GM12878 (cell line): Measurements from ENCODE around the gene CMSS1. TPM values are rescaled to one million over a fixed set of nuclear protein-coding genes. Genes with fewer than 3 reads are reported as not detected.

ENCODE experiments used
- ATAC-seq: fragments of 200-7000 bp; cut with Tn5 transposase; 3 replicates; pipeline ENCODE4 v1.9.1; 2020; ENCODE audit warnings: mild to moderate bottlenecking, moderate library complexity
- BruUV-seq: library from RNA; stranded (reverse); fragments of 400-500 nt; replicated peaks from 2 replicates; lab custom pipeline; 2021; lab: Mats Ljungman, UMichigan
- CTCF ChIA-PET: fragments of 300-600 bp; sonication (Branson Sonifier 250); formaldehyde crosslinking; extraction: SDS; loops from one replicate; lab custom pipeline; 2021; ENCODE audit warnings: inconsistent platforms; lab: Yijun Ruan, JAX
- POLR2A ChIA-PET: fragments of 350-600 bp; formaldehyde crosslinking; extraction: SDS; loops from one replicate; lab custom pipeline; 2021; ENCODE audit warnings: inconsistent platforms; lab: Charles Lee
- RAD21 ChIA-PET: fragments of 300-600 bp; sonication (Branson Sonifier 250); formaldehyde crosslinking; loops from one replicate; lab custom pipeline; 2023; ENCODE audit warnings: antibody characterized with exemption; ENCODE audit not compliant: unreplicated experiment; lab: Charles Lee
- SMC1A ChIA-PET: fragments of 300-600 bp; sonication (Branson Sonifier 250); formaldehyde crosslinking; loops from one replicate; lab custom pipeline; 2023; ENCODE audit not compliant: unreplicated experiment, uncharacterized antibody; lab: Charles Lee
- DNase-seq: peaks from one replicate; pipeline ENCODE4 v3.0.0-alpha.2; 2011; ENCODE audit warnings: low read depth, low spot score
- FAIRE-seq: peaks from 3 replicates; lab custom pipeline; 2011; peaks lifted over from hg19 to GRCh38; lab: Jason Lieb, UNC
- H2AFZ ChIP-seq: 2 replicates; pipeline ENCODE4 v1.6.0; 2011; ENCODE audit warnings: low read depth, low read length, control low read depth; ENCODE audit not compliant: control insufficient read depth
- H3K27ac ChIP-seq: 2 replicates; pipeline ENCODE4 v1.5.1; 2011; ENCODE audit warnings: control low read depth; ENCODE audit not compliant: control insufficient read depth, insufficient read depth
- H3K27me3 ChIP-seq, 2 experiments: replicated peaks in 1 of 2; 2 replicates each; pipeline versions ENCODE4 v1.6.0 to v1.6.1; 2011; ENCODE audit warnings: low read length in 1 of 2; ENCODE audit not compliant: control insufficient read depth in 2 of 2, insufficient read depth in 2 of 2
- H3K36me3 ChIP-seq, 2 experiments: 2 replicates each; pipeline ENCODE4 v1.5.1; 2011; ENCODE audit warnings: low read length in 1 of 2; ENCODE audit not compliant: control insufficient read depth in 2 of 2, insufficient read depth in 2 of 2
- H3K4me1 ChIP-seq: 2 replicates; pipeline ENCODE4 v1.6.1; 2011; ENCODE audit warnings: mild to moderate bottlenecking, low read length, moderate library complexity, mixed read lengths; ENCODE audit not compliant: control insufficient read depth, insufficient read depth
- H3K4me2 ChIP-seq: 2 replicates; pipeline ENCODE4 v1.6.0; 2011; ENCODE audit warnings: control low read depth; ENCODE audit not compliant: control insufficient read depth, insufficient read depth
- H3K4me3 ChIP-seq: fragments of 200-600 bp; sonication (generic); 2 replicates; pipeline ENCODE4 v1.5.1; 2016
- H3K79me2 ChIP-seq: 2 replicates; pipeline ENCODE4 v1.6.0; 2011; ENCODE audit warnings: low read length; ENCODE audit not compliant: control insufficient read depth, insufficient read depth
- H3K9ac ChIP-seq: 2 replicates; pipeline ENCODE4 v1.8.0; 2011; ENCODE audit warnings: low read length, control low read depth, mixed read lengths; ENCODE audit not compliant: control insufficient read depth, insufficient read depth
- H3K9me3 ChIP-seq: replicated peaks from 3 replicates; pipeline ENCODE4 v1.5.1; 2011; ENCODE audit warnings: mild to moderate bottlenecking, low read length; ENCODE audit not compliant: control insufficient read depth, insufficient read depth
- H4K20me1 ChIP-seq: 2 replicates; pipeline ENCODE4 v1.6.0; 2011; ENCODE audit not compliant: control insufficient read depth, insufficient read depth
- GABPA ChIP-seq: IDR thresholded peaks from 2 replicates; pipeline ENCODE4 v1.6.1; 2014; ENCODE audit warnings: antibody characterized with exemption, low read depth, mild to moderate bottlenecking, inconsistent platforms
- HCFC1 ChIP-seq: fragments of 150-350 bp; IDR thresholded peaks from 2 replicates; pipeline ENCODE4 v1.6.1; 2014; ENCODE audit warnings: low read length
- SMC3 ChIP-seq: IDR thresholded peaks from 2 replicates; pipeline ENCODE4 v1.6.1; 2011; ENCODE audit warnings: low read length, improper control_type of control experiment, borderline replicate concordance
- WGBS: methylation state at CpG from one replicate; pipeline ENCODE4 v1.1.6; 2016; ENCODE audit warnings: low lambda C conversion rate; ENCODE audit not compliant: insufficient replicate concordance, insufficient coverage; ENCODE audit errors: missing lambda C conversion rate; 5-methylcytosine and 5-hydroxymethylcytosine counted together
- in situ Hi-C: fragments of 300-500 bp; cut with MboI; formaldehyde crosslinking; loops from 9 replicates; pipeline ENCODE4 v1.14.3; 2018; ENCODE audit warnings: mixed read lengths
- intact Hi-C: fragments of 100-400 bp; cut with micrococcal nuclease; formaldehyde crosslinking; loops from one replicate; pipeline ENCODE4 v1.14.2; 2022; ENCODE audit not compliant: unreplicated experiment
- polyA plus RNA-seq, 11 experiments: library from polyadenylated mRNA; depleted of rRNA in 4 of 11; unstranded in 6 of 11; stranded (reverse) in 5 of 11; fragments of >200 nt; fragmentation: Nextera tagmentation in 4 of 11; fragmentation: Illumina TruSeq in 1 of 11; extraction: Ambion mirVana in 4 of 11; extraction: Trizol in 1 of 11; gene quantifications; 1 replicate in 1 of 11; 2 replicates in 10 of 11; pipeline versions ENCODE4 v1.2.1 to v1.2.3, GENCODE V29; 2011 to 2016; ENCODE audit warnings: inconsistent platforms in 2 of 11, missing spikeins in 2 of 11, low read depth in 1 of 11
- total RNA-seq, 4 experiments: library from RNA; depleted of rRNA in 3 of 4; stranded (reverse); fragments of >200 nt in 3 of 4; fragmentation: Illumina TruSeq in 1 of 4; extraction: Trizol in 1 of 4; gene quantifications; 2 replicates each; pipeline versions ENCODE4 v1.2.1 to v1.2.3, GENCODE V29; 2013 to 2021
- TF ChIP-seq, protein P1 (sequence below): fragments of 450-650 bp; IDR thresholded peaks from 2 replicates; pipeline ENCODE4 v1.6.1; 2017; ENCODE audit warnings: low read depth, mild to moderate bottlenecking, moderate library complexity
- TF ChIP-seq, protein P2 (sequence below): IDR thresholded peaks from 2 replicates; pipeline ENCODE4 v1.6.1; 2011; ENCODE audit warnings: low read depth, mild to moderate bottlenecking, low read length, moderate library complexity, borderline replicate concordance; ENCODE audit errors: extremely low read depth

Gene CMSS1
- total and polyA plus RNA-seq, 10 of the 15 experiments (the other 5 are each of a cell fraction or from before 2014, with no cell fraction given), result 31.0 to 118 (median 70.1) TPM

DNA sequence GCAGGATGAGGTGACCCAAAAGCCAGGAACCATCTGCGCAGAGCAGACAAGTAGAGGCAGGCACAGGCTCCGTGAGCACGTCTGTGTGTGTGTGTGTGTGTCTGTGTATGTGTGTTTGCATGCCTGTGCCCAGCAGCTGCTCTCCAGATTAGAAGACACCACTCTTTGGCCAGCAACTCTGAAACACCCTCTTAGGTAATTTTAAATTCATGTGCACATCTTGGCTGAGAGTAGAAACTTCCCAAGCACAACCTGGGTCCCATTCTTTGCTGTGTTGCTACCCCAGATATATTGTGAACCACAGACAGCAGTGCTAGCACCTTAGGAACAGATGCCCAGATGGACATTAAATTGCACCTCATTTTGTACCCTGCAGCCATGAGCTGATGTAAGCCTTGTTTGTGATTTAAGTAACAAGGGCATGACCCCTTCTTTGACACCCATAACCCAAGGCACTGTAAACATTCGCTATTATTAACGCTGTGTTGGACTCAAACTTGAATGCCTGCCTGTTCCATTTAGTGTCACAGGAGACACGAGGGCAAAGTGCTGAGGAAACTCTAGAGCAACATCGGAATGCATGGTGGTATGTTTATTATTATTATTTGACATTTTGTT, 296.9 kb downstream of the CMSS1 start, which contains the start of gene FILIP1L (continued):
- TF ChIP-seq, protein P1, sequence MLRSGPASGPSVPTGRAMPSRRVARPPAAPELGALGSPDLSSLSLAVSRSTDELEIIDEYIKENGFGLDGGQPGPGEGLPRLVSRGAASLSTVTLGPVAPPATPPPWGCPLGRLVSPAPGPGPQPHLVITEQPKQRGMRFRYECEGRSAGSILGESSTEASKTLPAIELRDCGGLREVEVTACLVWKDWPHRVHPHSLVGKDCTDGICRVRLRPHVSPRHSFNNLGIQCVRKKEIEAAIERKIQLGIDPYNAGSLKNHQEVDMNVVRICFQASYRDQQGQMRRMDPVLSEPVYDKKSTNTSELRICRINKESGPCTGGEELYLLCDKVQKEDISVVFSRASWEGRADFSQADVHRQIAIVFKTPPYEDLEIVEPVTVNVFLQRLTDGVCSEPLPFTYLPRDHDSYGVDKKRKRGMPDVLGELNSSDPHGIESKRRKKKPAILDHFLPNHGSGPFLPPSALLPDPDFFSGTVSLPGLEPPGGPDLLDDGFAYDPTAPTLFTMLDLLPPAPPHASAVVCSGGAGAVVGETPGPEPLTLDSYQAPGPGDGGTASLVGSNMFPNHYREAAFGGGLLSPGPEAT, result no peak
- no peak for TF ChIP-seq HCFC1
- no peak for TF ChIP-seq GABPA
- no peak for TF ChIP-seq SMC3

DNA sequence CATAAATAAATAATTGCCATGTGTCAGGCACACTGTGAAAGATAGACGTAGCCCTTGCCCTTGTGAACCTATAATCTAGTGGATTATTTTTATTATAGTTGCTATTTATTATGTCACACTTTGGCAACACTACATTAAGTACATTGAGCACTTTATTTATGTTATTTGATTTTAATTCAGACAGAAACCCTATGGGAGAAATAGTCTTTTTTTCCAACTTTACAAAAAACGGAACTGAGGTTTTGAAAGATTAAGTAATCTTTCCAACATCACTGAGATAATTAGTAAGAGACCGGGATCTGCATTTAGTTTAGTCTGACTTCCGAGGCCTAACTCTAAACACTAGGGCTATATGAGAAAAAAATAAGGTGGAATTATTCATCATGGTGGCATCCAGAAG, 299.4 kb downstream of the CMSS1 start:
- H3K36me3 ChIP-seq, result no peaks in the 10 kb centered on the region
- TF ChIP-seq, protein P2, sequence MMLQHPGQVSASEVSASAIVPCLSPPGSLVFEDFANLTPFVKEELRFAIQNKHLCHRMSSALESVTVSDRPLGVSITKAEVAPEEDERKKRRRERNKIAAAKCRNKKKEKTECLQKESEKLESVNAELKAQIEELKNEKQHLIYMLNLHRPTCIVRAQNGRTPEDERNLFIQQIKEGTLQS, result no peak
- TF ChIP-seq, all 136 proteins: peak for 0
- in situ Hi-C loops, result no loop called here
- H3K27ac ChIP-seq, result no peak overlapping the region
- no peaks in the 10 kb centered on the region for H3K4me1 ChIP-seq
- H3K9me3 ChIP-seq, result no peaks in the 10 kb centered on the region
- no TSS peak for BruUV-seq
- DNase-seq (no peak), FAIRE-seq (no peak), ATAC-seq (no peak)
- H3K4me3 ChIP-seq, result no peak overlapping the region
- RAD21 ChIA-PET, result no interaction called here
- H4K20me1 ChIP-seq, result no peaks in the 10 kb centered on the region
- SMC1A ChIA-PET, result no interaction called here
- WGBS, result 93% methylated on average over 4 of the region's 4 CpGs
- H3K79me2 ChIP-seq, result no peaks in the 10 kb centered on the region
- POLR2A ChIA-PET, result no interaction called here
- no peak overlapping the region for H3K4me2 ChIP-seq
- H2AFZ ChIP-seq, result no peak overlapping the region
- no peak overlapping the region for H3K9ac ChIP-seq
- CTCF ChIA-PET, result no interaction called here
- H3K27me3 ChIP-seq, result no peaks in the 10 kb centered on the region
- intact Hi-C loops, result no loop called here
